Stomach (tissue), 4 donors: Measurements from ENCODE around the gene TULP3.

Source experiments
- CTCF ChIP-seq, 7 experiments: fragments of 450-650 bp in 4 of 7; fragments of 200-600 bp in 3 of 7; sonication (generic) in 3 of 7; IDR thresholded peaks; one replicate each; pipeline ENCODE4 v1.5.1; 2016 to 2019; ENCODE audit warnings: antibody characterized with exemption in 7 of 7, control low read depth in 2 of 7, mild to moderate bottlenecking in 1 of 7
- POLR2A ChIP-seq, 4 donors: fragments of 450-650 bp; IDR thresholded peaks; one replicate each; pipeline ENCODE4 v1.6.1; 2016; ENCODE audit warnings: antibody characterized with exemption in 4 of 4, control low read depth in 2 of 4, mild to moderate bottlenecking in 1 of 4, moderate library complexity in 1 of 4

GRCh38 chr12:2893007-2893406 lies 2.3 kb downstream of the TULP3 start:
- TF ChIP-seq CTCF (IDR thresholded peaks at IDR 0.05) (no peak), POLR2A (IDR thresholded peaks at IDR 0.05) (no peak)
